ENCODE results near the gene KCNJ15. TPM values are rescaled to one million over a fixed set of nuclear protein-coding genes. Genes with fewer than 3 reads are reported as not detected.

The KCNJ15 gene
- total and polyA plus RNA-seq, 2 of the 8 experiments (the other 6 are each of a cell fraction or from before 2014, with no cell fraction given): under 0.01 TPM; not detected in 1

DNA sequence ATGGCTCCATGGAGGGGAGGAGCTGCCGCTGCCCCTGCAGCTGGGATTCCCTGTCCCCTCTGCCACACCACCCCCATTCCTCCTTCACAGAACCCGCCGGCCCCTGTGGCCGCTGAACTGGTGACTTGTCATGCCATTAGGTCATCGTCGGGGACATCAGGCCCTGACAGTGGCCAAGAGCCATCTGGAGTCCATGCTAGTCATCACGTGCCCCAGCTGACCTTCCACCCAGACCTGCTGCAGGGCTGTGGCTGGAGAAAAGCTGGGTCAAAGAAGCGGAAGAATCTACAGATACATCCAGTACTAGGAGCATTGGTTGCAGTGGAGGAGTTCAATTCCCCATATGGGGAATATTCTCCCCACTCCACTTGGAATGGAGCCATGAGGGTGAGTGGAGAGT, 78.1 kb downstream of the KCNJ15 start:
- no peaks in the 10 kb centered on the region for H3K79me2 ChIP-seq (ENCODE audit: control insufficient read depth in 1 of 2, insufficient read depth in 2 of 2, low read length in 2 of 2)
- POLR2A ChIA-PET (ENCODE audit: partially characterized antibody): no interaction called here
- TF ChIP-seq POU5F1 (IDR thresholded peaks at IDR 0.05; ENCODE audit: low read depth, low read length) (no peak), CHD2 (IDR thresholded peaks at IDR 0.05; ENCODE audit: low read length) (no peak), SRF (IDR thresholded peaks at IDR 0.05; ENCODE audit: low read depth, low read length) (no peak)
- H3K27me3 ChIP-seq (replicated peaks in 1 of 4; ENCODE audit: control insufficient read depth in 3 of 4, extremely low read depth in 1 of 4, insufficient read depth in 3 of 4, low read length in 3 of 4): no peaks in the 10 kb centered on the region
- no peak overlapping the region for H3K27ac ChIP-seq (ENCODE audit: low read depth, low read length)
- H3K23me2 ChIP-seq (ENCODE audit: low read depth, low read length): no peaks in the 10 kb centered on the region
- H4K20me1 ChIP-seq (replicated peaks in 1 of 2; ENCODE audit: control insufficient read depth in 1 of 2, insufficient read depth in 2 of 2, low read length in 2 of 2): no peaks in the 10 kb centered on the region
- H4K5ac ChIP-seq (ENCODE audit: insufficient read length, low read depth, low read length): no peak overlapping the region
- no peak overlapping the region for H3K56ac ChIP-seq (replicated peaks; ENCODE audit: insufficient read length, low read depth, low read length)
- no peak overlapping the region for H3K18ac ChIP-seq (ENCODE audit: extremely low read depth, low read length)
- no peaks in the 10 kb centered on the region for H3K9me3 ChIP-seq (ENCODE audit: insufficient read depth in 2 of 2, low read depth in 1 of 2, low read length in 1 of 2)
- H3K23ac ChIP-seq (ENCODE audit: insufficient read length): no peak overlapping the region
- H3K4ac ChIP-seq (replicated peaks; ENCODE audit: insufficient read length, low read depth, low read length): no peak overlapping the region
- no peak overlapping the region for H3K9ac ChIP-seq (replicated peaks in 1 of 4; ENCODE audit: extremely low read depth in 1 of 4, low read depth in 3 of 4, low read length in 3 of 4)
- no peak overlapping the region for H2AFZ ChIP-seq (ENCODE audit: low read length)
- H2BK20ac ChIP-seq (ENCODE audit: low read length): no peak overlapping the region
- H2BK5ac ChIP-seq (ENCODE audit: low read depth, low read length): no peak overlapping the region
- no peak for FAIRE-seq
- H4K8ac ChIP-seq (ENCODE audit: extremely low read depth, insufficient read depth, low read length): peak overlapping the region; percentile 79; the same call in 1 of the 2 replicates
- no peak overlapping the region for H3K4me2 ChIP-seq (ENCODE audit: insufficient read depth in 1 of 2, low read depth in 2 of 2, low read length in 2 of 2)
- H3K79me1 ChIP-seq (ENCODE audit: low read depth, low read length): no peaks in the 10 kb centered on the region
- no peak overlapping the region for H2BK12ac ChIP-seq (ENCODE audit: low read depth, low read length)
- no peaks in the 10 kb centered on the region for H3K36me3 ChIP-seq (ENCODE audit: control insufficient read depth in 2 of 4, insufficient read depth in 4 of 4, low read length in 3 of 4)
- no peak overlapping the region for H2BK15ac ChIP-seq (ENCODE audit: low read length)
- CTCF ChIA-PET (ENCODE audit: partially characterized antibody): interaction anchor here (0.9 to 3.7 kb wide), 8 partner anchors 11 to 205 kb away, joined by 3 to 28 read pairs (median 4); no protein-coding TSS in a partner anchor
- no peak overlapping the region for H3K14ac ChIP-seq (ENCODE audit: insufficient read length)
- no peaks in the 10 kb centered on the region for H3K4me1 ChIP-seq (replicated peaks in 1 of 4; ENCODE audit: control insufficient read depth in 3 of 4, insufficient read depth in 4 of 4, low read length in 3 of 4)
- DNase-seq (ENCODE audit: low read depth in 1 of 2, low spot score in 2 of 2): no peak
- no peak overlapping the region for H2AK5ac ChIP-seq (ENCODE audit: low read depth, low read length)
- no peak overlapping the region for H4K91ac ChIP-seq (replicated peaks; ENCODE audit: insufficient read length, low read length)
- 90% methylated on average over 8 of the region's 8 CpGs; no CpG with 5 or more reads in 1 of the 2 experiments for WGBS, 2 experiments (ENCODE audit: extremely low coverage in 1 of 2, insufficient coverage in 1 of 2, insufficient read length in 1 of 2, insufficient replicate concordance in 2 of 2, low coverage in 1 of 2, low lambda C conversion rate in 2 of 2, missing lambda C conversion rate in 1 of 2)
- no peak overlapping the region for H2BK120ac ChIP-seq (replicated peaks; ENCODE audit: low read depth, low read length)
- no peak overlapping the region for H3K4me3 ChIP-seq (ENCODE audit: extremely low read depth in 1 of 4, insufficient read depth in 2 of 4, low read depth in 3 of 4, low read length in 4 of 4)

Measured in H1 (cell line).